ENCODE measurements around the gene CCDC12. TPM values are rescaled to one million over a fixed set of nuclear protein-coding genes. Genes with fewer than 3 reads are reported as not detected.
A peak's percentile ranks its signal among the peaks of the same experiment; 100 is the strongest.

CCDC12 gene
- polyA plus RNA-seq, 1 donor = 57.3 TPM

DNA sequence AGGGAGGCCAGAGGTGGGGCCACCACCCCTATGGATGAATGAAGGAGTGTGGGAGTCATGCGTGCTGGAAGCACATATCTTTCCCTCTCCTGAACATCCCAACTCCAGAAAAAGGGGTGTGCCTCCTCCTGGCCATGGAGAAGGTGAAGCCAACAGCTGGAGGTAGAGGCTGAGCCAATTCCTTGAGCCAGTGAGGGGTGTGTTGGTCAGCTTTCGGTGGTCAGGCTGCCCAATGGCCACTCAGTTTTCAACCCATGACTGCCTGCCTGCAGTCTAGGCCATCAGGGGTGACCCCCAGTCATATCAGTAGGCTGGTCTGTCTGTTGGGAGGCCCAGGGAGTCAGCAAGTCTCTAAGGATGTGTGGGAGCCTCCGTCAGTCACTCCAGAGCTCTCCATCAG is 85.4 kb downstream of the CCDC12 start:
- Histone ChIP-seq H3K9me3 (ENCODE audit: control insufficient read depth, low read depth, low read length) (peaks cover 3% of the 10 kb centered on the region), H3K27me3 (ENCODE audit: control insufficient read depth, insufficient read depth, low read length) (peaks cover 14% of the 10 kb centered on the region), H3K36me3 (ENCODE audit: control insufficient read depth, insufficient read depth, low read length) (no peaks in the 10 kb centered on the region), H3K4me3 (ENCODE audit: low read length) (no peak overlapping the region), H3K4me1 (ENCODE audit: control insufficient read depth, insufficient read depth, low read length) (peaks cover 25% of the 10 kb centered on the region), H3K27ac (ENCODE audit: low read length) (no peak overlapping the region)
- WGBS (ENCODE audit: insufficient coverage, low lambda C conversion rate) = no CpG with 5 or more reads among the region's 3 CpGs
- DNase-seq = no peak

DNA sequence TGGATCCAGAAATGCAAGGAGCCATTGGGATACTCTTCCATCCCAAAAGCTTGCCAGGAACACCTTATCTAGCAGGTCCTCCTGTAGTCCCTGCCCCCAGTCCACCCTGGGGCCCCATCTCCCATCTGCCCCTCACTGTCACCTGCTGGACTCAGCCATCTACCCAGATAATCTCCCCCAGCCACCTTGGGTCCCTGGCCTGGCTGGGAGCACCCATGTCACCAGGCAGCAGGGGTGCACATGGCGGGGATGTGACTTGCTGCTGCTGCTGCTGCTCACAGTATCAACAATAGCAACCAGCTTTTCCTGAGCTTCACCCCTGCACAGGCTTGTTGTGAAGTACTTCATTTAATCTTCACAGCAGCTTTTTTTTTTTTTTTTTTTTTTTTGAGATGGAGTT is 86.4 kb downstream of the CCDC12 start:
- H3K4me3 ChIP-seq (ENCODE audit: low read length) = no peak overlapping the region
- peaks cover 18% of the 10 kb centered on the region for H3K27me3 ChIP-seq (ENCODE audit: control insufficient read depth, insufficient read depth, low read length)
- H3K4me1 ChIP-seq (ENCODE audit: control insufficient read depth, insufficient read depth, low read length) = peaks cover 25% of the 10 kb centered on the region
- DNase-seq = no peak
- no peak overlapping the region for H3K27ac ChIP-seq (ENCODE audit: low read length)
- H3K36me3 ChIP-seq (ENCODE audit: control insufficient read depth, insufficient read depth, low read length) = peaks cover 2% of the 10 kb centered on the region
- peaks cover 3% of the 10 kb centered on the region for H3K9me3 ChIP-seq (ENCODE audit: control insufficient read depth, low read depth, low read length)
- WGBS (ENCODE audit: insufficient coverage, low lambda C conversion rate) = no CpG with 5 or more reads among the region's 1 CpG

DNA sequence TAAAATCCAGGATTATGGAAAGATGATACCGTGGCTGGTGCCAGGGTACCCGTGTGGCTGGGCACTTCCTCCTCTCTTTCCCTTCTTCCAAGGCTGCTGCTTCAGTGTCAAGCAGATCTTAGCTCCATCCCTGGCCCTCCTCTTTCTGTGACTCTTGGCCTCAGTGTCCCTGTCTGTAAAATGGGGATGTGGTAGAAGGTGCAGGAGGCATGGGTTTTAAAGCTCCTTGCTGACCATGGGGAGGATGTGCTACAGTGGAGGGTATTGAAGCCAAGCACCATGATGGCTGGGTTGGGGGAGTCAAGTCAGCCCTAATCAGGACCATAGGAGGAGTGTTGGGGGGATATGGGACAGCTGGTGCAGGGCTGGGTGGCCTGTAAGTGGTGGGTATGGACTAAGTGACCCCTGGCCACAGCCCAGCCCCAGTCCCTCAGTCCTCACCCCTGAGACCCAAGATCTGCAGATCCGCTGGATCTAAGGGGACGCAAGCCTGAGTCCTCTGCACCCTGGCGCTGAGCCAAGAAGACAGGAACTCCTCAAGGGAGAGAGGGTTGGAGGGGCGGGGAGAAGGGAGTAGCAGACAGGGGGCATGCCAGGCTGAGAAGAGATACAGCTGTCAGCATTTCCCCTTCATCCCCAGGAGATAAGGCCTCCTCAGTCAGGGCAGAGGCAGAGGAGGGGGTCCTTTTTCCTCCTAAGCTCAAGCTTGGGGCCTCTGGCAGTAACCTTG is 87.0 kb downstream of the CCDC12 start:
- no peak overlapping the region for H3K4me3 ChIP-seq (ENCODE audit: low read length)
- peak in 1 of 2 donors; percentile 26 for DNase-seq
- no CpG with 5 or more reads among the region's 6 CpGs for WGBS (ENCODE audit: insufficient coverage, low lambda C conversion rate)

DNA sequence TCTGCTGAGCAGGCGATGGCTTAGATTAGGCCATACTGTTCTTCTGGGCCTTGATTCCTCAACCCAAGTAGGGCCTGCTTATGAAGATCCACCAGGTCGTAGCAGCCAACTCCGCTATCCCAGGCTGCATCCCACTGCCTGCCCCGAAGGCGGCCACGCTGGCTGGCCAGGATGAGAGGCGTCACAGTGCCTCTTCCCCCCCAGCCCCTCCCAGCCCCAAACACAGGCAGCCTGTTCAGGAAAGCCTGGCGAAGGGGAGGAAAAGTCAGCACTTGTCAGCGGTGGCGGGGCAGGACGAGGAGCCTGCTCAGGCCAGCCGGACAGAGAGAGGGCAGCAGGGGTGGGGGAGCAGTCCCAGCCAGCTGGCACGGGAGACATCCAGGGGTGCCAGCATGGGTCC is 87.8 kb downstream of the CCDC12 start:
- H3K4me3 ChIP-seq (ENCODE audit: low read length) = no peak overlapping the region
- no CpG with 5 or more reads among the region's 13 CpGs for WGBS (ENCODE audit: insufficient coverage, low lambda C conversion rate)
- H3K4me1 ChIP-seq (ENCODE audit: control insufficient read depth, insufficient read depth, low read length) = peaks cover 27% of the 10 kb centered on the region
- peaks cover 3% of the 10 kb centered on the region for H3K9me3 ChIP-seq (ENCODE audit: control insufficient read depth, low read depth, low read length)
- DNase-seq = no peak
- H3K36me3 ChIP-seq (ENCODE audit: control insufficient read depth, insufficient read depth, low read length) = peaks cover 2% of the 10 kb centered on the region
- H3K27me3 ChIP-seq (ENCODE audit: control insufficient read depth, insufficient read depth, low read length) = peaks cover 31% of the 10 kb centered on the region
- H3K27ac ChIP-seq (ENCODE audit: low read length) = no peak overlapping the region

More for the DNA sequence above, 87.0 kb downstream of the CCDC12 start:
- no peak overlapping the region for H3K27ac ChIP-seq (ENCODE audit: low read length)
- peaks cover 2% of the 10 kb centered on the region for H3K36me3 ChIP-seq (ENCODE audit: control insufficient read depth, insufficient read depth, low read length)
- H3K9me3 ChIP-seq (ENCODE audit: control insufficient read depth, low read depth, low read length) = peaks cover 3% of the 10 kb centered on the region
- H3K4me1 ChIP-seq (ENCODE audit: control insufficient read depth, insufficient read depth, low read length) = peaks cover 25% of the 10 kb centered on the region
- H3K27me3 ChIP-seq (ENCODE audit: control insufficient read depth, insufficient read depth, low read length) = peaks cover 23% of the 10 kb centered on the region

DNA sequence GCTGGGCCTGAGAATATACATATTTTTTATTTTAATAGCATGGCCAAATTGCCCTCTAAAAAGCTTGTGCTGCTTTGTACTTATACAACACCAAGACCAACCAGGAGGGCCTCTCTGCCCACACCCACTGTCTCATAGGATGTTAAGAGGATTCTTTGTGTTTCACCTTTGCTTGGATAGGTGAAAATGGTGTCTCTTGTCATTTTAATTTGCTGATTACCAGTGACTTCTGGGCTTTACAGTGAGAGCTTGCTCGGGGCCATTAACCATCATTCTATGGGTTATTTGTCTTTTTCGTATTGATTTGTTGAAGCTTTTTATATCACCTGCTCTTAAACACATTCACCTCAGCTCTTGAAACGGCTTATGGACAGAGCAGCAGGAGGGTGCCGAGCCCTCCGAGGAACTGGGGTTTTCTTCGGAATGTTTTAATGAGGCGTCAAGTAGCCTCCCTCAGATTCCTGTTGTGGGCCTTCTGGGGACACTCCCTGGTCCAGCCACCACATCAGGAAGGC is 88.5 kb downstream of the CCDC12 start:
- DNase-seq = no peak
- peaks cover 2% of the 10 kb centered on the region for H3K36me3 ChIP-seq (ENCODE audit: control insufficient read depth, insufficient read depth, low read length)
- peaks cover 32% of the 10 kb centered on the region for H3K27me3 ChIP-seq (ENCODE audit: control insufficient read depth, insufficient read depth, low read length)
- H3K9me3 ChIP-seq (ENCODE audit: control insufficient read depth, low read depth, low read length) = peaks cover 3% of the 10 kb centered on the region
- H3K27ac ChIP-seq (ENCODE audit: low read length) = no peak overlapping the region
- no CpG with 5 or more reads among the region's 7 CpGs for WGBS (ENCODE audit: insufficient coverage, low lambda C conversion rate)
- no peak overlapping the region for H3K4me3 ChIP-seq (ENCODE audit: low read length)
- peaks cover 28% of the 10 kb centered on the region for H3K4me1 ChIP-seq (ENCODE audit: control insufficient read depth, insufficient read depth, low read length)

DNA sequence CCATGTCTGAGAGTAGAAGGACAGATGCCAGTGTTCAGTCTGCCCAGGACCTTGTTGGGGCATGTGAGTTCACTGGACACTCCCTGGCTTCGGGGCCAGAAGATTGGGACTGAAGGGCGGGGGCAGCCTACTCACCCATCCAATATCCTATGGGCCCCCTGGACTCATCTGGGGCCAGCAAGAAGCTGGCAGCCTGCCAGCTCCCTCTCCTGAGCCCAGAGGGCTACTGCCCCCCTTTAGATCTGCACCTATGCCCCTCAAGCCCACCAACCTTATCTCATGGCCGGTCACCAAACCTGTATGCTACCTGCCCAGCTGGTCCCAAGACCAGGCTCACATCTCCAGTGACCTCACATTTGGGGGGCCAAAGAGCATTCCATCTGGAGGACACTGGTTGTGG is 90.9 kb downstream of the CCDC12 start:
- H3K4me1 ChIP-seq (ENCODE audit: control insufficient read depth, insufficient read depth, low read length) = peaks cover 20% of the 10 kb centered on the region
- no peaks in the 10 kb centered on the region for H3K9me3 ChIP-seq (ENCODE audit: control insufficient read depth, low read depth, low read length)
- peaks cover 2% of the 10 kb centered on the region for H3K36me3 ChIP-seq (ENCODE audit: control insufficient read depth, insufficient read depth, low read length)
- no peak overlapping the region for H3K27ac ChIP-seq (ENCODE audit: low read length)
- no peak for DNase-seq
- H3K4me3 ChIP-seq (ENCODE audit: low read length) = no peak overlapping the region
- no CpG with 5 or more reads among the region's 3 CpGs for WGBS (ENCODE audit: insufficient coverage, low lambda C conversion rate)
- peaks cover 40% of the 10 kb centered on the region for H3K27me3 ChIP-seq (ENCODE audit: control insufficient read depth, insufficient read depth, low read length)

DNA sequence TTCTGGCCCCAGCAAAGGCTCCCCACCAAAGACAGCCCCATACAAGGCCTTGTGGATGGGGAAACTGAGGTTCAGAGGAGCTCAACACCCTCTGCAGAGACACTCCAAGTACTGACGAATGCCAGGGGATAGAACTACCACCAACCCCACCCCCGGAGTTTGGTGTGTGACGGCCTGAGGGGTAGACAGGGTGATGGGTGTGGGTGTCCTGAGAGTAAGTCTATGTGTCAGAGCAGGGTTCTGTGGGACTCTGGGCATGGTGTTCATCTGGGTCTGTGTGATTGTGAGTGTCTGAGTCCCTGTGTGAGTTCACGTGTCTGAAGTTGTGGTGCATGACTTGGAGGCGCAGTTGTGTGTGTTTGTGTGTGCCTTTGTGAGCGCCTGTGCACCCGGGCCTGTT is 91.6 kb downstream of the CCDC12 start:
- WGBS (ENCODE audit: insufficient coverage, low lambda C conversion rate) = no CpG with 5 or more reads among the region's 7 CpGs
- no peak overlapping the region for H3K27ac ChIP-seq (ENCODE audit: low read length)
- H3K9me3 ChIP-seq (ENCODE audit: control insufficient read depth, low read depth, low read length) = no peaks in the 10 kb centered on the region
- H3K4me1 ChIP-seq (ENCODE audit: control insufficient read depth, insufficient read depth, low read length) = peaks cover 21% of the 10 kb centered on the region
- H3K4me3 ChIP-seq (ENCODE audit: low read length) = no peak overlapping the region
- peaks cover 2% of the 10 kb centered on the region for H3K36me3 ChIP-seq (ENCODE audit: control insufficient read depth, insufficient read depth, low read length)
- no peak for DNase-seq
- peaks cover 40% of the 10 kb centered on the region for H3K27me3 ChIP-seq (ENCODE audit: control insufficient read depth, insufficient read depth, low read length)

DNA sequence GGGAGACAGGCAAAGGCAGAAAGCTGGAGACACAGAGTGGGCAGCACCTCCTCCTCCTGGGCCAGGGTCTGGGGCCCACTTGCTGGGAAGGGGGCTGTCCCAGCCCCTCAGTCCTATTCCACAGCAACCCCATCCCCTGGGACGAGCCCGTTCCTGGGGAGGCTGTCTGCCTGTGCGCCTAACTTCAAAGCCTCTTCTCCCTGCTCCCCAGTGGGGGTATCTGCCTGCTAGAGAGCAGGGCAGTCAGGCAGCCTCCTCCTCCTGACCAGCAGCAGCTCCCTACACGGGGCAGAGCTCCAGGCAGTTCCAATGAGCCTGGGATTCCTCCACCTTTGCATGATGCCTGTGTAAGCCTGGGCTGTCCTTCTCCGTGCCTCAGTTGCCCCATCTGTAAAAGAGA is 92.1 kb downstream of the CCDC12 start:
- Histone ChIP-seq H3K4me3 (ENCODE audit: low read length) (no peak overlapping the region), H3K27me3 (ENCODE audit: control insufficient read depth, insufficient read depth, low read length) (peaks cover 40% of the 10 kb centered on the region), H3K9me3 (ENCODE audit: control insufficient read depth, low read depth, low read length) (no peaks in the 10 kb centered on the region), H3K36me3 (ENCODE audit: control insufficient read depth, insufficient read depth, low read length) (peaks cover 2% of the 10 kb centered on the region), H3K27ac (ENCODE audit: low read length) (no peak overlapping the region), H3K4me1 (ENCODE audit: control insufficient read depth, insufficient read depth, low read length) (peaks cover 20% of the 10 kb centered on the region)
- DNase-seq = no peak
- WGBS (ENCODE audit: insufficient coverage, low lambda C conversion rate) = no CpG with 5 or more reads among the region's 5 CpGs

DNA sequence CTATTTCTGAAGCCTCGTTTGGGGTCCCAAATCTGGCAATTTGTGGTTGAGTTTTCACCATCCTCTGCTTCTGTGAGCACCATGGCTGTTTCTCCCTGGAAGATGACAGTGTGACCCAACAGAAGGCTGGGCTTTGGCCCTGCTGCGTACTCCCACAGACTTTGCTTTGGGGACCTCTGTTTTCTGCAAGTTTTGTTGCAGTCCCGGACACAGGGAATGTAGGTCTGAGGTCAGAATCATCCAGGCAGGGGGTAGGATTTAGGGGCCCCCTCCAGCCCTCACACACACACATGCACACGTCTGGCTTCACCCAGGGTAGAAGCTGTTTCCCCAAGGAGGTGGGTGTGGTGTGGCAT is 92.7 kb downstream of the CCDC12 start:
- peaks cover 40% of the 10 kb centered on the region for H3K27me3 ChIP-seq (ENCODE audit: control insufficient read depth, insufficient read depth, low read length)
- H3K27ac ChIP-seq (ENCODE audit: low read length) = no peak overlapping the region

DNA sequence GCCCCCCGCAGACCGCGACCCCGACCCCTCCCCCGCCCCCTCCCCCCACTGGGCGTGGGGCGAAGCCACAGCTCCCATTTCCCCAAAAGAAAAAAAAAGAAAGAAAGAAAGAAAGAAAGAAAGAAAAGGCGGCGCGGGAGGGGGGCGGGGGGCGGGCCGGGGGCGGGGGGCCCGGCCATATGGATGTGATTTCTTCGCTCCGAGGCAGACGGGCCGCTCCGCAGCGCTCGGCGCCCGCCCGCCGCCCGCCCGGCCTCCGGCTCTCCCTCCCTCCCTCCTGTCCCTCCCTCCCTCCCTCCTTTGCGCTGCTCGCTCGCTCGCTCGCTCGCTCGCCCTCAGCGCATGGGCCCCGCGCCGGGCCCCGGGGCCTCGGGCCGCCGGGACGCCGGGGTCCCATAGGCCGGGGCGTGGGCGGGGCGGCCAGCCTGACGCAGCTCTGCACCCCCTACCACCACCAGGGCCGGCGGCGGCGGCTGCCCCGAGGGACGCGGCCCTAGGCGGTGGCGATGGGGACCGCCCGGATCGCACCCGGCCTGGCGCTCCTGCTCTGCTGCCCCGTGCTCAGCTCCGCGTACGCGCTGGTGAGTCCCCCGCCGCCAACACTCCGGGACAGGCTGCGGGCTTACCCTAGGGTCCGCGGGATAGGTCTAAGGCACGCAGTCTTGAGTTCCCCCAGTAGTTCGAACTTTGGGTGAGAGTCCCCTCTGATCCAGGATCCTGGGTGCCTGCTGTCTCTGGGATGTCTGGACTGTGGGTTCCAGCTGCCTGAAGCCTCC is 93.3 kb downstream of the CCDC12 start:
- WGBS (ENCODE audit: insufficient coverage, low lambda C conversion rate) = no CpG with 5 or more reads among the region's 78 CpGs
- peak in 1 of 2 donors; percentile 55 for DNase-seq
- Histone ChIP-seq H3K9me3 (ENCODE audit: control insufficient read depth, low read depth, low read length) (no peaks in the 10 kb centered on the region), H3K27me3 (ENCODE audit: control insufficient read depth, insufficient read depth, low read length) (peaks cover 40% of the 10 kb centered on the region), H3K4me3 (ENCODE audit: low read length) (peak overlapping the region; percentile 62), H3K27ac (ENCODE audit: low read length) (no peak overlapping the region), H3K4me1 (ENCODE audit: control insufficient read depth, insufficient read depth, low read length) (peaks cover 30% of the 10 kb centered on the region), H3K36me3 (ENCODE audit: control insufficient read depth, insufficient read depth, low read length) (peaks cover 2% of the 10 kb centered on the region)

More for the DNA sequence above, 92.7 kb downstream of the CCDC12 start:
- no peak for DNase-seq
- no CpG with 5 or more reads among the region's 4 CpGs for WGBS (ENCODE audit: insufficient coverage, low lambda C conversion rate)
- Histone ChIP-seq H3K9me3 (ENCODE audit: control insufficient read depth, low read depth, low read length) (no peaks in the 10 kb centered on the region), H3K36me3 (ENCODE audit: control insufficient read depth, insufficient read depth, low read length) (peaks cover 2% of the 10 kb centered on the region), H3K4me1 (ENCODE audit: control insufficient read depth, insufficient read depth, low read length) (peaks cover 25% of the 10 kb centered on the region), H3K4me3 (ENCODE audit: low read length) (peak overlapping the region; percentile 14)
